Measurements from ENCODE around the gene SPAG17.

Gene SPAG17

DNA sequence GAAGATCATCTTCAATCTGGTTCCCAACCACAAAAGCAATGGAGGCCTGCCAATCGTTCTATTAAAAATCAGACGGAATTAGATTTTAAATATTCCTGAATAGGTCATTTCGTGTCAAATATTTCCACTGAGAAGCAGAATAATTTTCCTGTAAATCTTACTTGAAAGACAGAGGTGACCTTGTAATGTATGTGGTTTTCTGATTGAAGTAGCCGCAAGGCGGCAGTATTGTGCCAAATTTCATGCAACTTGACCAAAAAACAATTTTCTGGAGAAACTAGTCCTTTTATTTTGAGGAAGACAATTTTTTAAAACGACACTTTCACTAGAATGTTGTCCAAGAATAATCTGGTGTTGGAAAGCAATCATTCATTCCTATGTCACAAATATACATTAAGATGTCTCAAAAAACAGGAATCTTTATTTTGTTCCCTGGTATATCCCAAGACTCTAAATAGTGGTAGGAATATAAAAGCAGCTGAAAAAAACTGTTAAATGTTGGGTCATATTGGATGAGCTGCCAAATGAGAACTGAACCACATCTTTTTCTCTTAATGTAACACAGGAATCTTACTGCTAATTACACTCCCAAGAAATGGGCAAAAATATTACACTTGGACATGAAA, 33.6 kb downstream of the SPAG17 start:
- Mint-ChIP-seq H3K27ac (no peak overlapping the region), H3K4me1 (ENCODE audit: low read depth) (no peaks in the 10 kb centered on the region), H3K27me3 (peaks cover 1% of the 10 kb centered on the region), H3K9me3 (no peaks in the 10 kb centered on the region), H3K36me3 (ENCODE audit: low read depth) (no peaks in the 10 kb centered on the region), H3K4me3 (no peak overlapping the region)
- intact Hi-C loops (cut with micrococcal nuclease), result loop anchor here (1.0 to 10.0 kb wide), 2 partner anchors 857 to 1213 kb away; partner anchors contain the start of gene HAO2

DNA sequence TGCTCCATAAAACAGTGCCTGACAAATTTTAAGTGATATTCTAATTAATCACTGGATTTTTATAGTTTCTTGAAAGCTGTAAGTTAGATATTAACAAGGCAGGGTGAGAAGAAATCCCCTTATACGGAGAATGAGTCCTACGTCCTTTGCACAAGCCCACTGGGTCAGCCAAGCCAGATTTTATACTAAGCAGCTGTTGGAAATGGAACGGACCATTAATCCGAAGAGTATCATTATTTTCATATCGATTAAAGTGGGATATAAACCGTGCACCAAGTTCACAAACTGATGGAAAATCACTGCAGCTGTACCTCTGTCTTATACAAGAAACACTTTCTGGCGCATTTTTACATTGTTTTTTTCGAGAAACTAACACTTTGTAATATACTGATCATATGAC, 35.2 kb downstream of the SPAG17 start:
- Mint-ChIP-seq H3K4me3 (no peak overlapping the region), H3K27ac (no peak overlapping the region), H3K4me1 (ENCODE audit: low read depth) (no peaks in the 10 kb centered on the region), H3K36me3 (ENCODE audit: low read depth) (no peaks in the 10 kb centered on the region), H3K27me3 (peaks cover 1% of the 10 kb centered on the region), H3K9me3 (no peaks in the 10 kb centered on the region)
- intact Hi-C loops (cut with micrococcal nuclease), result loop anchor here (10.0 kb wide), 1 partner anchor 1215 kb away; the partner anchor contains the start of gene HAO2

DNA sequence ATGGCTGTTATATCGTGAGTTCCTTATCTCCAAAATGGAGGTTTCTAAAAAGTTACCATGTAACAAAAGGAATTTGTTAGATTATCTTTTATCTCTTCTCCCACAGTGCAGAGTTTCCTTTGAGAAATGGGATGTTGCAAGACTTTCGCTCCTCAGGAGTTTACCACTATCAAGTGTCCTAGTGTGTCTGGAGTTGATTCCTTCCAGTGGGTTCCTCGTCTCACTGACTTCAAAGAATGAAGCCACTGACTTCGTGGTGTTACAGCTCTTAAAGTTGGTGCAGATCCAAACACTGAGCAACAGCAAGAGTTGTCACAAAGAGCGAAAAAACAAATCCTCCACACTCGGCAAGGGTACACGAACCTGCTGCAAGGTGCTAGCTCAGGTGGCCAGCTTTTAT, 37.0 kb downstream of the SPAG17 start:
- H3K36me3 Mint-ChIP-seq (ENCODE audit: low read depth), result no peaks in the 10 kb centered on the region
- H3K27ac Mint-ChIP-seq, result no peak overlapping the region
- intact Hi-C loops (cut with micrococcal nuclease), result no loop called here
- H3K4me1 Mint-ChIP-seq (ENCODE audit: low read depth), result no peaks in the 10 kb centered on the region
- H3K4me3 Mint-ChIP-seq, result no peak overlapping the region
- no peaks in the 10 kb centered on the region for H3K9me3 Mint-ChIP-seq
- peaks cover 5% of the 10 kb centered on the region for H3K27me3 Mint-ChIP-seq

DNA sequence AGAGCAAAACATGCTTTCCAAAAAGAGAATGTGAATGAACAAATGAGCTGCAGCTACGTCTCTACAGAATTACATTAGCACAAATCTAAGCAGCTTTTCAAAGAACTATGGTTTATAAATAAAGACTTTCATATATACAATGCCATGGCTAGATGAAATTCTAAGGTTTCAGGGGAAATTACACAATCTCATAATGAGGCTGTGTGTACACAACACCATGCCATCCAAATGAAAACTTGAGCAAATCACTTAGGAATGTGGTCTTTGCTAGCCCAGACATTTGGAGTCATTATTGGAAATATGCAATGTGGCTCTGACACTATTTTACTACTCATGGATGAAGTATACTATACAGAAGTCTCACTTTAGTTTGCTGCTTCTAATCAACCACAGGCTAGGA, 37.5 kb downstream of the SPAG17 start:
- no peaks in the 10 kb centered on the region for H3K4me1 Mint-ChIP-seq (ENCODE audit: low read depth)
- no peak overlapping the region for H3K4me3 Mint-ChIP-seq
- H3K36me3 Mint-ChIP-seq (ENCODE audit: low read depth), result no peaks in the 10 kb centered on the region
- intact Hi-C loops (cut with micrococcal nuclease), result no loop called here
- H3K27ac Mint-ChIP-seq, result no peak overlapping the region
- H3K9me3 Mint-ChIP-seq, result no peaks in the 10 kb centered on the region
- peaks cover 6% of the 10 kb centered on the region for H3K27me3 Mint-ChIP-seq

DNA sequence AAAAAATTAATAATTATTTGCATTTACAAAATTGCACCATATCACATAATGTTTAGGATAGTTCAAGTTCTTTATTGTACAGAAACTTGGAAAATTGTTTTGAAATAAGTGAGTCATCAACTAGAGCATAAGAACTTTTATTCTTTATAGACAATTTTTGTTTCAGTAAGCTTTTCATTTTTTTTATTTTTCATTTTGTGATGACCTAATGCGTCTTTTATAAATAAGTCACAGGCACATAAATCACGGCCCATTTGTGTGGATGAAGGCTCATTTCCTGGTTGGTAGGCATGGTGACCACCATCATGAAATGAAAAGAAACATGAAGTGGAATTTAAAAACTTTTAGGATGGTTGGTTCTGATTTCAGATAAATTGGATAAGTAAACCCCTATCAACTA, 39.3 kb downstream of the SPAG17 start:
- Mint-ChIP-seq H3K4me3 (no peak overlapping the region), H3K27me3 (peaks cover 6% of the 10 kb centered on the region), H3K36me3 (ENCODE audit: low read depth) (no peaks in the 10 kb centered on the region), H3K27ac (no peak overlapping the region), H3K4me1 (ENCODE audit: low read depth) (no peaks in the 10 kb centered on the region), H3K9me3 (no peaks in the 10 kb centered on the region)
- intact Hi-C loops (cut with micrococcal nuclease), result no loop called here

DNA sequence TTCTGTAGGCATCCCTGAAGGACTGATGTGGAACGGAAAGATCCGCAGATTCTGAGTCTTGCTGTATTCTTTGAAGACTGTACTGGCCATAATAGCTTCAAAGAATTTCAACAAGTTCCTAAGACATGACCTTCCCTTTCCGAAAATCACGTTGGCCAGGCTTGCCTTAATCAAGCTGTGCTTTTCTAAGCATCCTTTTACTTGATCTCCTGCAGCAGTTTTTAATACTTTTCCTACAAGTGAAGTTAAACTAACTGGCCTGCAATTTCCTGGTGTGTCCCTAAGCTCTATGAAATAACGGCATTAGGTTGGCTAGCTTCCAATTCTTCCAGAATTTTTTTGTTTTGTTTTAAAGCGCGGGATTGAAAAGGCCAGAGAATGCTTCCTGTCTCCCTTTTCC, 40.3 kb downstream of the SPAG17 start:
- Mint-ChIP-seq H3K4me3 (no peak overlapping the region), H3K36me3 (ENCODE audit: low read depth) (no peaks in the 10 kb centered on the region), H3K9me3 (no peaks in the 10 kb centered on the region), H3K27ac (no peak overlapping the region), H3K27me3 (peaks cover 8% of the 10 kb centered on the region), H3K4me1 (ENCODE audit: low read depth) (no peaks in the 10 kb centered on the region)
- intact Hi-C loops (cut with micrococcal nuclease), result no loop called here

DNA sequence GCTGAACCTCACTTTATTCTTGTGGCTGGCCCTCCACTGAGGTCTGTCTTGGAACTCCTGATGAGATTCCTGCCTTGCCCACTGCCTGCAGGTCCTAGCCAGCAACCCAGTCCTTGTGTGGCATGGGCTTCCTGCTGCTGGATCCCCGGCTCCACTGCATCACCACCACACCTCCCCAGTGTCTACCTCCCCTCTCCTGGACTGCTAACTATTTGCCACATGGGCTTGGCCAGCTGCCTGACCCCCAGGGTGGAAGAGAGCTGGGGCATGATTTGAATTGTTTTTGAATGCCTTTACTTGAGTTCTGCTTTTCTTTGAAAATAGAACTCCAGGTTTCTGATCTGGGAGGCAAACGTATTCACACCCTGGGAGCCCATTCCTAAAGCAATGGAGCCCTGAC, 41.2 kb downstream of the SPAG17 start:
- Mint-ChIP-seq H3K36me3 (ENCODE audit: low read depth) (no peaks in the 10 kb centered on the region), H3K9me3 (no peaks in the 10 kb centered on the region)
- intact Hi-C loops (cut with micrococcal nuclease), result no loop called here

DNA sequence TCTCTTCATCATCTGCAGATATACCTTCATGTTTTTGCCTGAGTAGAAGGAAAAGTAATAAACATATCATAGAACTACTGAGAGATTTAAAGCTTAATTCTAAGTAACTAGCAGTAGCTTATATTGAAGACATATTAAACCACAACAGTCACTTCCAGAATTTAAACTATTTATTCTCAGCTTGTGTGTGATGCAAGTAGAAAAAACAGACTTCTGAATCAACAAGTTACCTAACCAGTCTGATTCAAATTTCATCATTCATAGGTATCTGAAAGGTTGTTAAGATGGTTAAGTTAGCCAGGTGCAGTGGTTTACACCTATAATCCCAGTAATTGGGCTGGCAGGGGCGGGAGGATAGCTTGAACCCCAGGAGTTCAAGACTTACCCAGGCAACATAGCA, 41.9 kb downstream of the SPAG17 start:
- peaks cover 8% of the 10 kb centered on the region for H3K27me3 Mint-ChIP-seq
- intact Hi-C loops (cut with micrococcal nuclease), result no loop called here
- H3K27ac Mint-ChIP-seq, result no peak overlapping the region
- H3K4me1 Mint-ChIP-seq (ENCODE audit: low read depth), result peaks cover under 1% of the 10 kb centered on the region
- no peaks in the 10 kb centered on the region for H3K36me3 Mint-ChIP-seq (ENCODE audit: low read depth)
- H3K9me3 Mint-ChIP-seq, result no peaks in the 10 kb centered on the region
- no peak overlapping the region for H3K4me3 Mint-ChIP-seq

More for the DNA sequence above, 41.2 kb downstream of the SPAG17 start:
- Mint-ChIP-seq H3K4me3 (no peak overlapping the region), H3K27ac (no peak overlapping the region), H3K27me3 (peaks cover 8% of the 10 kb centered on the region), H3K4me1 (ENCODE audit: low read depth) (no peaks in the 10 kb centered on the region)

DNA sequence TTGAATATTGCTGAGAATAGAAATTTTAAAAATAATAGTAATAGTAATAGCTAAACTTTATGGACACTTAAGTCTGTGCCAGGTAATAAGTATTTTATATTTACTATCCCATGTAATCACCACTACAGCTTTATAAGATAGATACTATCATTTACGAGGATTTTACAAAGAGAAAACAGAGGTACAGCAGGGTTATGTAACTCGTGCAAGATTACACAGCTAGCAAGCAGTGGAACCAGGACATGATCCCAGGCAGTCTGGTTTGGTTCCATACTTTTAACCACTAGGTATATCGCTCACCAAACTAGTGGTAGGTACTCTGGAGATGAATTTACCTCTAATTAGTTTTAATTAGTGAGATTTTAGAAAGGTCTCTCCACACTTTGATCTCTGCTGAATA, 42.5 kb downstream of the SPAG17 start:
- intact Hi-C loops (cut with micrococcal nuclease), result no loop called here
- Mint-ChIP-seq H3K36me3 (ENCODE audit: low read depth) (no peaks in the 10 kb centered on the region), H3K4me1 (ENCODE audit: low read depth) (peaks cover 5% of the 10 kb centered on the region), H3K27me3 (peaks cover 8% of the 10 kb centered on the region), H3K9me3 (no peaks in the 10 kb centered on the region), H3K4me3 (no peak overlapping the region), H3K27ac (no peak overlapping the region)

DNA sequence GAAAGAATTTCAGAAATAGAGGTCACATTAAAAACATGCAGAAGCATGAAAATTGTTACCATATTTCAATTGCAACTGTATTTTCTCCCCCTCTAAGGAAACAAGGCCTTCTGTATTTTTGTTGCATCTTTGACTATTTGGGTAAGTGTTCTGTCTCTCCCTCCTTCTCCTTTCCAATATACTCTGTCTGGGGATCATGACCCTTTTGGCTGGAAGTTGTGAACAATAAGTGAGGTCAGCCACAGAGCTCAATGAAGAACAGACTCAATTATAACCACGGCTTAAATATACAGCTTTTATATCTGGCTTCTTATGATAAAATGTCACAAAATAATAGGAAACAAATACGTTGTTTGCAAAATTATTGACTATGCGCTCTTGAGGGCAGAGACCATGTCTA, 47.1 kb downstream of the SPAG17 start:
- H3K36me3 Mint-ChIP-seq (ENCODE audit: low read depth), result no peaks in the 10 kb centered on the region
- intact Hi-C loops (cut with micrococcal nuclease), result no loop called here
- H3K27me3 Mint-ChIP-seq, result peaks cover 10% of the 10 kb centered on the region
- peaks cover 11% of the 10 kb centered on the region for H3K4me1 Mint-ChIP-seq (ENCODE audit: low read depth)
- H3K27ac Mint-ChIP-seq, result no peak overlapping the region
- H3K4me3 Mint-ChIP-seq, result no peak overlapping the region
- H3K9me3 Mint-ChIP-seq, result no peaks in the 10 kb centered on the region

DNA sequence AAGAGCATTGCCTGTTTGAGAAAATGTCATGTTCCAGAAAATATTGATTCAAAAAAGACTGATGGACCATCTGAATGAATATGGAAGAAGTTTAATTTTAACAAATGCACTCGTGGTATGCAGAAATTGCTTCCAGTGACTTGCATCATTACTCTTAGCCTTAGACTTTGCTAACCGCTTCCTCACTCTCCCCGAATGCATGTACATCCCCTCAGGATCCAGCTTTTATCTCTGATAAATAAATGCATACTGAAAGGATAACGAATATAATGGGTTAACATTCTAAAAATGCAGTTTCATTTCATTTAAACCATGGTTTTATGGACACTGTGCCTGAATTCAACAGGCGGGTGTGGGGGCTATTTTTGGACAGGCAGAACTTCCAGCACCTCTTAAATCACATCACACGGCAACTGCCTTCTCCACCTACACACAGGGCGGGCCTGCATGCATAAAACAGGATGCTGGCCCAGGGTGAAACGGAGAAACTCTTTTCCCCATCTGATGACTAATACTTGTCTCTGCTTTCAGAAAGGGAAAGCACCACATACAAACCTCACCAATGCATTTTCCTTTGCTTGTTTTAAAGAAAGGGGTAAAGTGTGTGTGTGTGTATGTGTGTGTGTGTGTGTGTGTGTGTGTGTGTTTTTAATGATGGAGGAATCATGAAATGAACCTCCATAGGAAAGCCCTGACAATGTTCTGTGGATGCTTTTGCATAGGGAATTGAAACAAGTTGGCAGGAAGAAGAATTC, 48.7 kb downstream of the SPAG17 start:
- Mint-ChIP-seq H3K27ac (no peak overlapping the region), H3K9me3 (no peaks in the 10 kb centered on the region), H3K27me3 (peaks cover 14% of the 10 kb centered on the region), H3K4me1 (ENCODE audit: low read depth) (peaks cover 11% of the 10 kb centered on the region), H3K4me3 (no peak overlapping the region), H3K36me3 (ENCODE audit: low read depth) (no peaks in the 10 kb centered on the region)
- intact Hi-C loops (cut with micrococcal nuclease), result no loop called here

DNA sequence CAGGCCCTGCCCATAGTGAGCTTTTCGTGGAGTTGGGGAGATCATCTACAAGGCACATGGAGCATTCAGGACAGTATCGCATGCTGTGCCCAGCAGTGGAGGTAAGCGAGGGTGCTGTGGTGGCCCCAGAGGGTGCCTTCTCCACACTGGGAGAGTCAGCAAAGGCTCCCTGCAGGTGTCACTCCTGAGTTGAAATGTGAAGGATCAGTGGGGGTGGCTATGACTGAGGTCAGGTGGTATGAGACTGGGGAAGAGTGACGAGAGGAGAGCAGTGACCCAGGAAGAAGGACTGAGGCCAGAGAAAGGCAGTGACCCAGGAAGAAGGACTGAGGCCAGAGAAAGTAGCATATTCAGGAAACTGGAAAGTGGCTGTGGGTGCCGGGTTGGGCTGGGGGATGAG, 53.0 kb downstream of the SPAG17 start:
- H3K27me3 Mint-ChIP-seq, result peaks cover 15% of the 10 kb centered on the region
- intact Hi-C loops (cut with micrococcal nuclease), result no loop called here
- no peaks in the 10 kb centered on the region for H3K36me3 Mint-ChIP-seq (ENCODE audit: low read depth)
- H3K9me3 Mint-ChIP-seq, result no peaks in the 10 kb centered on the region
- no peak overlapping the region for H3K27ac Mint-ChIP-seq
- no peak overlapping the region for H3K4me3 Mint-ChIP-seq
- H3K4me1 Mint-ChIP-seq (ENCODE audit: low read depth), result peaks cover 7% of the 10 kb centered on the region

DNA sequence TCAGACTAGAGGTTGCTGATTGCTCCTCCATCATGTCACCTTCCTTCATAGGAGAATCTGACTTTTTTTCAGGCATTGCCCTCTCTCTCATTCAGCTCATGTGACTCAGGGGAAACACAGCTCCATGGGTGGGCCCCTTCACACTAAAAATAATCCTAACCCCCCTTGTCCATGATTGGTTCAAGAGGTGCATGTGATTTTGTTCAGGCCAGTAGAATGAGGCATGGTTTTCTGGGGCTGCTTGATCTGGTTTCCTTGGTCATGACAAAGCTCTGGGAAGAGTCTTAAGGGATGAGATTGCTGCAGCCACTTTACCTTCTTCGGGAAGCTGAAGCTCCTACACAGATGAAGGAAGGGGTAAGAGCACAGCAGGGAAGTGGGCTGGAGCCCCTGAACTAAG, 56.3 kb downstream of the SPAG17 start:
- no peaks in the 10 kb centered on the region for H3K36me3 Mint-ChIP-seq (ENCODE audit: low read depth)
- no peak overlapping the region for H3K27ac Mint-ChIP-seq
- no peak overlapping the region for H3K4me3 Mint-ChIP-seq
- H3K4me1 Mint-ChIP-seq (ENCODE audit: low read depth), result no peaks in the 10 kb centered on the region
- peaks cover 12% of the 10 kb centered on the region for H3K27me3 Mint-ChIP-seq
- H3K9me3 Mint-ChIP-seq, result no peaks in the 10 kb centered on the region
- intact Hi-C loops (cut with micrococcal nuclease), result no loop called here

DNA sequence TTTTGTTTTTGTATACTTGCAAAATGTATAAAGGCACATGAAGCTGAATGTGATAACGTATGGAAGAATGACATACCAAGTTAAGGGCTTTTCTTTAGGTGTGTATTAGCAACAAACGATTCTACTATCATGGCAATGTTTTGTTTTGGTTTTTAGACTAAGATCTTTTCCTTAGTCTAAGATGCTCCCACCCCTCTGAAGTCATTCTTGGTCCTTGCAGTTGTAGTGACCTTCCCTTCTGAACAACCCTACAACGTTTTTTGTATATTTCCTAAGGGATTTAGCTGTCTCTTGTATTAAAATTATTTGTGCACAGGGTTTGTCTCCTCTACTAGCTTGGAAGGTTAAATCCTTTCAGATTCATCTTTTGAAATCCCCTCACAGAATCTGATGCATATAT, 61.0 kb downstream of the SPAG17 start:
- no peak overlapping the region for H3K27ac Mint-ChIP-seq
- H3K9me3 Mint-ChIP-seq, result no peaks in the 10 kb centered on the region
- H3K4me3 Mint-ChIP-seq, result no peak overlapping the region
- peaks cover 10% of the 10 kb centered on the region for H3K27me3 Mint-ChIP-seq
- no peaks in the 10 kb centered on the region for H3K4me1 Mint-ChIP-seq (ENCODE audit: low read depth)
- intact Hi-C loops (cut with micrococcal nuclease), result no loop called here
- H3K36me3 Mint-ChIP-seq (ENCODE audit: low read depth), result no peaks in the 10 kb centered on the region

All from dendritic cell treated with granulocyte-macrophage colony-stimulating factor and Interleukin-4, amounts not matched to agents 40 ng/mL and 50 ng/mL, for 4 days (primary cell).